Activated CD8-positive, alpha-beta memory T cell treated with anti-CD3 and anti-CD28 coated beads, Interleukin-2, amount 50 U/mL, for 24 hours (primary cell): Measurements from ENCODE around the gene FBN1.

ENCODE experiments used
- DNase-seq: peaks from one replicate; pipeline ENCODE4 v3.0.0-alpha.2; 2020; ENCODE audit errors: extremely low read depth

The FBN1 gene

GRCh38 chr15:48397841-48398240 is 247.7 kb downstream of the FBN1 start:
- DNase-seq: no peak

GRCh38 chr15:48396020-48396419 is 249.5 kb downstream of the FBN1 start:
- no peak for DNase-seq

GRCh38 chr15:48395521-48396011 is 249.9 kb downstream of the FBN1 start:
- DNase-seq: no peak

GRCh38 chr15:48394970-48395369 is 250.5 kb downstream of the FBN1 start:
- no peak for DNase-seq

- DNase-seq: no peak
These were observed 251.6 kb downstream of the FBN1 start for GRCh38 chr15:48393645-48394506.

- DNase-seq: no peak
These were observed 253.2 kb downstream of the FBN1 start for GRCh38 chr15:48392356-48392755.

GRCh38 chr15:48391950-48392349 is 253.6 kb downstream of the FBN1 start:
- no peak for DNase-seq

GRCh38 chr15:48389691-48390143 is 255.8 kb downstream of the FBN1 start:
- DNase-seq: no peak

- no peak for DNase-seq
These were observed 256.6 kb downstream of the FBN1 start for GRCh38 chr15:48388910-48389309.

GRCh38 chr15:48388016-48388851 is 257.3 kb downstream of the FBN1 start:
- no peak for DNase-seq

GRCh38 chr15:48385031-48385830 is 260.3 kb downstream of the FBN1 start:
- DNase-seq: no peak

GRCh38 chr15:48384616-48385015 is 260.9 kb downstream of the FBN1 start:
- no peak for DNase-seq

- DNase-seq: no peak
These were observed 262.5 kb downstream of the FBN1 start for GRCh38 chr15:48383031-48383430.

GRCh38 chr15:48381861-48382260 is 263.6 kb downstream of the FBN1 start:
- no peak for DNase-seq

- no peak for DNase-seq
These were observed 265.3 kb downstream of the FBN1 start for GRCh38 chr15:48380198-48380597.

GRCh38 chr15:48375767-48376166 is 269.7 kb downstream of the FBN1 start:
- DNase-seq: no peak

- no peak for DNase-seq
These were observed 271.0 kb downstream of the FBN1 start for GRCh38 chr15:48374472-48374871.

- DNase-seq: no peak
These were observed 271.6 kb downstream of the FBN1 start for GRCh38 chr15:48373821-48374451.

GRCh38 chr15:48371961-48372360 is 273.5 kb downstream of the FBN1 start:
- DNase-seq: no peak

GRCh38 chr15:48371550-48371949 is 274.0 kb downstream of the FBN1 start:
- DNase-seq: no peak

GRCh38 chr15:48370460-48370859 is 275.0 kb downstream of the FBN1 start:
- no peak for DNase-seq
